ENCODE results near the gene SHKBP1.

DNA sequence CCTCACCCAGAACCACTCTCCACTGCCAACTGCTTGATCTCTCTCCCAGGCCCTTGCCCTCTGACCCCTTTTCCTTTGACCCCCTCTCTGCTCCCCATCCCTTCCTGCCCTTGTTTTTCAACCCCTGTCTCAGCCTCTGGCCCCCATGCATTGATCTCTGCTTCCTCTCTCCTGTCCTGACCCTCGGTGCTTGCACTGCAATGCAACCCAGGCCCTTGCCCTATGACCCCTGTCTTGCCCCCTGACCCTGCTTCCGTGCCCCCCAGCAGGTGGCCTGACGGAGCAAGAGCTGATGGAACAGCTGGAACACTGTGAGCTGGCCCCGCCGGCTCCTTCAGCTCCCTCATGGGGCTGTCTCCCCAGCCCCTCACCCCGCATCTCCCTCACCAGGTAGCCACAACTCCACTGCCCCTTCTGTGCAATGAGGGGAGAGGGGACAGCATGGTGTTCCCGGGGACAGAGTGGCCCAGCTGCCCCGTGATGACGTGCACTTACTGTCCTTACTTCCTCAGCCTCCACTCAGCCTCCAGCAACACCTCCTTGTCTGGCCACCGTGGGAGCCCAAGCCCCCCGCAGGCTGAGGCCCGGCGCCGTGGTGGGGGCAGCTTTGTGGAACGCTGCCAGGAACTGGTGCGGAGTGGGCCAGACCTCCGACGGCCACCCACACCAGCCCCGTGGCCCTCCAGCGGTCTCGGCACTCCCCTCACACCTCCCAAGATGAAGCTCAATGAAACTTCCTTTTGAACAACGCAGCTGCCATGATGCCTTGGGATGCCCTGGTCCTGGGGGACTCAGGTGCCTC lies 14.0 kb downstream of the SHKBP1 start:
- TF ChIP-seq CEBPB (IDR thresholded peaks at IDR 0.05; ENCODE audit: low read depth, low read length) (no peak), FOSL1 (IDR thresholded peaks at IDR 0.05; ENCODE audit: insufficient read depth, low read depth, low read length) (no peak), POLR2A (IDR thresholded peaks at IDR 0.05; ENCODE audit: control extremely low read depth in 1 of 2, low read depth in 2 of 2, low read length in 2 of 2) (no peak), BRCA1 (IDR thresholded peaks at IDR 0.05; ENCODE audit: low read depth, low read length) (no peak)
- TF ChIP-seq, protein P1, sequence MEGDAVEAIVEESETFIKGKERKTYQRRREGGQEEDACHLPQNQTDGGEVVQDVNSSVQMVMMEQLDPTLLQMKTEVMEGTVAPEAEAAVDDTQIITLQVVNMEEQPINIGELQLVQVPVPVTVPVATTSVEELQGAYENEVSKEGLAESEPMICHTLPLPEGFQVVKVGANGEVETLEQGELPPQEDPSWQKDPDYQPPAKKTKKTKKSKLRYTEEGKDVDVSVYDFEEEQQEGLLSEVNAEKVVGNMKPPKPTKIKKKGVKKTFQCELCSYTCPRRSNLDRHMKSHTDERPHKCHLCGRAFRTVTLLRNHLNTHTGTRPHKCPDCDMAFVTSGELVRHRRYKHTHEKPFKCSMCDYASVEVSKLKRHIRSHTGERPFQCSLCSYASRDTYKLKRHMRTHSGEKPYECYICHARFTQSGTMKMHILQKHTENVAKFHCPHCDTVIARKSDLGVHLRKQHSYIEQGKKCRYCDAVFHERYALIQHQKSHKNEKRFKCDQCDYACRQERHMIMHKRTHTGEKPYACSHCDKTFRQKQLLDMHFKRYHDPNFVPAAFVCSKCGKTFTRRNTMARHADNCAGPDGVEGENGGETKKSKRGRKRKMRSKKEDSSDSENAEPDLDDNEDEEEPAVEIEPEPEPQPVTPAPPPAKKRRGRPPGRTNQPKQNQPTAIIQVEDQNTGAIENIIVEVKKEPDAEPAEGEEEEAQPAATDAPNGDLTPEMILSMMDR (IDR thresholded peaks at IDR 0.05; ENCODE audit: control extremely low read depth in 1 of 3, insufficient read depth in 1 of 3, low read depth in 1 of 3, low read length in 3 of 3): no peak
- TF ChIP-seq, protein P2, sequence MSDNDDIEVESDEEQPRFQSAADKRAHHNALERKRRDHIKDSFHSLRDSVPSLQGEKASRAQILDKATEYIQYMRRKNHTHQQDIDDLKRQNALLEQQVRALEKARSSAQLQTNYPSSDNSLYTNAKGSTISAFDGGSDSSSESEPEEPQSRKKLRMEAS (IDR thresholded peaks at IDR 0.05): no peak
